H9 (cell line): Measurements from ENCODE around the gene FUT8. TPM values are rescaled to one million over a fixed set of nuclear protein-coding genes. Genes with fewer than 3 reads are reported as not detected.

ENCODE experiments used
- DNase-seq: peaks from one replicate; pipeline ENCODE4 v3.0.0-alpha.2; 2017
- H2AFZ ChIP-seq: one replicate; pipeline ENCODE4 v1.6.1; 2013; ENCODE audit warnings: mild to moderate bottlenecking, low read length, control low read depth, moderate library complexity
- H2AK5ac ChIP-seq: 2 replicates; pipeline ENCODE4 v1.6.1; 2013; ENCODE audit warnings: low read length, control low read depth, mixed read lengths; ENCODE audit not compliant: insufficient read length
- H2BK120ac ChIP-seq: one replicate; pipeline ENCODE4 v1.6.1; 2013; ENCODE audit warnings: low read depth, mild to moderate bottlenecking, low read length, control low read depth, inconsistent platforms; ENCODE audit not compliant: poor library complexity, severe bottlenecking
- H2BK12ac ChIP-seq: 2 replicates; pipeline ENCODE4 v1.6.1; 2013; ENCODE audit warnings: low read length, control low read depth, mixed read lengths, low read depth; ENCODE audit not compliant: insufficient read length
- H2BK15ac ChIP-seq: 2 replicates; pipeline ENCODE4 v1.6.1; 2013; ENCODE audit warnings: low read depth, low read length, control low read depth
- H2BK20ac ChIP-seq: one replicate; pipeline ENCODE4 v1.6.1; 2013; ENCODE audit warnings: low read depth, mild to moderate bottlenecking, low read length, control low read depth, inconsistent platforms; ENCODE audit not compliant: poor library complexity, severe bottlenecking
- H2BK5ac ChIP-seq: 2 replicates; pipeline ENCODE4 v1.6.1; 2013; ENCODE audit warnings: low read length, control low read depth, mixed read lengths; ENCODE audit not compliant: insufficient read length
- H3K14ac ChIP-seq: 2 replicates; pipeline ENCODE4 v1.6.1; 2013; ENCODE audit warnings: low read length, control low read depth; ENCODE audit not compliant: insufficient read depth
- H3K18ac ChIP-seq: 2 replicates; pipeline ENCODE4 v1.6.1; 2013; ENCODE audit warnings: low read depth, mild to moderate bottlenecking, mixed read lengths, low read length, control low read depth; ENCODE audit not compliant: insufficient read length
- H3K23ac ChIP-seq: 2 replicates; pipeline ENCODE4 v1.6.1; 2013; ENCODE audit warnings: low read length, control low read depth, mixed read lengths, low read depth; ENCODE audit not compliant: insufficient read length
- H3K23me2 ChIP-seq: 2 replicates; pipeline ENCODE4 v1.6.1; 2013; ENCODE audit warnings: low read depth, mild to moderate bottlenecking, mixed read lengths, low read length, control low read depth; ENCODE audit not compliant: insufficient read length, poor library complexity, severe bottlenecking
- H3K27ac ChIP-seq: 2 replicates; pipeline ENCODE4 v1.5.1; 2013; ENCODE audit warnings: low read length, control low read depth, mixed read lengths, low read depth; ENCODE audit not compliant: insufficient read length
- H3K27me3 ChIP-seq: 2 replicates; pipeline ENCODE4 v1.6.1; 2013; ENCODE audit warnings: low read length, control low read depth, inconsistent platforms; ENCODE audit not compliant: insufficient read depth
- H3K4ac ChIP-seq: 2 replicates; pipeline ENCODE4 v1.6.1; 2013; ENCODE audit warnings: low read depth, mild to moderate bottlenecking, control low read depth, inconsistent platforms, low read length, moderate library complexity
- H3K4me1 ChIP-seq: 2 replicates; pipeline ENCODE4 v1.6.1; 2013; ENCODE audit warnings: low read length, control low read depth, inconsistent platforms; ENCODE audit not compliant: insufficient read depth
- H3K4me2 ChIP-seq: 2 replicates; pipeline ENCODE4 v1.6.1; 2013; ENCODE audit warnings: low read length, control low read depth, mixed read lengths; ENCODE audit not compliant: insufficient read length, insufficient read depth
- H3K56ac ChIP-seq: 2 replicates; pipeline ENCODE4 v1.6.1; 2013; ENCODE audit warnings: low read depth, mild to moderate bottlenecking, mixed read lengths, low read length, control low read depth; ENCODE audit not compliant: insufficient read length
- H3K79me1 ChIP-seq: 2 replicates; pipeline ENCODE4 v1.6.1; 2013; ENCODE audit warnings: low read depth, mild to moderate bottlenecking, moderate library complexity, low read length, control low read depth, inconsistent platforms; ENCODE audit not compliant: insufficient read depth, poor library complexity, severe bottlenecking
- H3K79me2 ChIP-seq: 2 replicates; pipeline ENCODE4 v1.6.1; 2013; ENCODE audit warnings: low read length, control low read depth, inconsistent platforms; ENCODE audit not compliant: insufficient read depth
- H3K9ac ChIP-seq: 2 replicates; pipeline ENCODE4 v1.6.1; 2013; ENCODE audit warnings: low read length, control low read depth, mixed read lengths; ENCODE audit not compliant: insufficient read length; ENCODE audit errors: extremely low read depth
- H3K9me3 ChIP-seq: one replicate; pipeline ENCODE4 v1.6.1; 2013; ENCODE audit warnings: low read depth, low read length, inconsistent platforms; ENCODE audit not compliant: control insufficient read depth
- H3T11ph ChIP-seq: one replicate; pipeline ENCODE4 v1.6.1; 2013; ENCODE audit warnings: mild to moderate bottlenecking, low read length, control low read depth, inconsistent platforms
- H4K20me1 ChIP-seq: one replicate; pipeline ENCODE4 v1.6.1; 2013; ENCODE audit not compliant: control insufficient read depth, insufficient read length, insufficient read depth
- H4K5ac ChIP-seq: 2 replicates; pipeline ENCODE4 v1.6.1; 2013; ENCODE audit warnings: low read depth, mild to moderate bottlenecking, mixed read lengths, low read length, control low read depth; ENCODE audit not compliant: insufficient read length
- H4K8ac ChIP-seq: replicated peaks from 2 replicates; pipeline ENCODE4 v1.6.1; 2013; ENCODE audit warnings: low read length, control low read depth, mixed read lengths, low read depth; ENCODE audit not compliant: insufficient read length
- H4K91ac ChIP-seq: 2 replicates; pipeline ENCODE4 v1.6.1; 2013; ENCODE audit warnings: low read depth, mild to moderate bottlenecking, moderate library complexity, mixed read lengths, low read length, control low read depth; ENCODE audit not compliant: insufficient read length
- H3K27ac Mint-ChIP-seq, 3 experiments: 2 replicates in 2 of 3; 3 replicates in 1 of 3; pipeline ENCODE4 v1.8.0; 2020 to 2021; ENCODE audit warnings: mixed read lengths in 3 of 3, mild to moderate bottlenecking in 1 of 3, moderate library complexity in 1 of 3
- H3K27me3 Mint-ChIP-seq: 2 replicates; pipeline ENCODE4 v1.8.0; 2021; ENCODE audit warnings: low read depth, mild to moderate bottlenecking, moderate library complexity, mixed read lengths
- H3K36me3 Mint-ChIP-seq, 3 experiments: 2 replicates in 2 of 3; 3 replicates in 1 of 3; pipeline ENCODE4 v1.8.0; 2020 to 2021; ENCODE audit warnings: low read depth in 3 of 3, mixed read lengths in 3 of 3; ENCODE audit not compliant: insufficient read depth in 1 of 3
- H3K4me1 Mint-ChIP-seq, 2 experiments: 2 replicates each; pipeline ENCODE4 v1.8.0; 2020; ENCODE audit warnings: mixed read lengths in 2 of 2
- H3K4me3 Mint-ChIP-seq, 2 experiments: 2 replicates in 1 of 2; 3 replicates in 1 of 2; pipeline ENCODE4 v1.8.0; 2020 to 2021; ENCODE audit warnings: mild to moderate bottlenecking in 2 of 2, mixed read lengths in 2 of 2, moderate library complexity in 1 of 2
- H3K9me3 Mint-ChIP-seq, 2 experiments: 2 replicates in 1 of 2; 3 replicates in 1 of 2; pipeline ENCODE4 v1.8.0; 2020; ENCODE audit warnings: mild to moderate bottlenecking in 2 of 2, mixed read lengths in 2 of 2, moderate library complexity in 1 of 2
- WGBS: extraction: QIAGEN DNeasy Blood & Tissue Kit; methylation state at CpG from one replicate; pipeline ENCODE4 v1.1.7; 2013; ENCODE audit warnings: missing lambda C conversion rate, low lambda C conversion rate, mixed read lengths; ENCODE audit not compliant: insufficient read length; ENCODE audit errors: extremely low coverage; 5-methylcytosine and 5-hydroxymethylcytosine counted together
- total RNA-seq: library from RNA; stranded (reverse); gene quantifications from 2 replicates; pipeline ENCODE4 v1.2.1, GENCODE V29; 2021
- TF ChIP-seq, protein P1 (sequence below): fragments of 200-600 bp; sonication (generic); conservative IDR thresholded peaks from 3 replicates; pipeline ENCODE4 v1.8.0; 2021; ENCODE audit warnings: antibody characterized with exemption, mild to moderate bottlenecking

Gene FUT8
- total RNA-seq, 1 experiment from 2014 or later: 44.3 TPM

DNA sequence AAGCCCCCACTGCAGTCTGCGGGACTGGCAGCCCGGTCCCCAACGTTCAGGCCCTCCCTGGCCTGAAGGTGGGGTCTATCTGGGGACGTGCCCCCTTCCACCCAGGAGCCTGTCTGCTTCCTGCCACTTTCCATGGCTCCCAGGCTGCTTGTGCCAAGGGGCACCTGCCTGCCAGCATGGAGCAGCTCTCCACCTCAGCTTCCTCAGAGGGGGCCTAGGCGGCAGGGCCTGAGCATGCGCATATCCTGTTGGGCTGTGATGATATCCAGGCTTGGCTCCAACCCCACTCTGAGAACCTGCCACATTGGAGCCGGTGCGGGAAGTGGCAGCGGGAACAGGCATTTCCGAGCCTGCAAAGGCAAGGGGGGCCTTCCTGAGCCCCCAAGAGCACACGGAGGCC is 57.4 kb downstream of the FUT8 start:
- peak; percentile 45 for DNase-seq
- Histone ChIP-seq H3K79me1 (no peaks in the 10 kb centered on the region), H4K91ac (no peak overlapping the region), H3K27ac (no peak overlapping the region), H2AFZ (no peak overlapping the region), H3K9ac (no peak overlapping the region), H3K14ac (no peak overlapping the region), H3K9me3 (no peaks in the 10 kb centered on the region), H2BK12ac (no peak overlapping the region), H2BK15ac (no peak overlapping the region), H2BK20ac (no peak overlapping the region), H4K20me1 (no peaks in the 10 kb centered on the region), H4K8ac (no peak overlapping the region), H2BK120ac (no peak overlapping the region), H3T11ph (no peak overlapping the region), H3K23ac (no peak overlapping the region), H3K23me2 (no peaks in the 10 kb centered on the region), H3K79me2 (no peaks in the 10 kb centered on the region), H3K27me3 (no peaks in the 10 kb centered on the region), H3K4ac (no peak overlapping the region), H3K56ac (no peak overlapping the region), H2AK5ac (no peak overlapping the region), H3K18ac (no peak overlapping the region), H2BK5ac (no peak overlapping the region), H4K5ac (no peak overlapping the region), H3K4me2 (no peak overlapping the region), H3K4me1 (peaks cover 5% of the 10 kb centered on the region; the same call in 1 of the 2 replicates)
- H3K27me3 Mint-ChIP-seq: no peaks in the 10 kb centered on the region; the same call in 1 of the 2 replicates
- TF ChIP-seq, protein P1, sequence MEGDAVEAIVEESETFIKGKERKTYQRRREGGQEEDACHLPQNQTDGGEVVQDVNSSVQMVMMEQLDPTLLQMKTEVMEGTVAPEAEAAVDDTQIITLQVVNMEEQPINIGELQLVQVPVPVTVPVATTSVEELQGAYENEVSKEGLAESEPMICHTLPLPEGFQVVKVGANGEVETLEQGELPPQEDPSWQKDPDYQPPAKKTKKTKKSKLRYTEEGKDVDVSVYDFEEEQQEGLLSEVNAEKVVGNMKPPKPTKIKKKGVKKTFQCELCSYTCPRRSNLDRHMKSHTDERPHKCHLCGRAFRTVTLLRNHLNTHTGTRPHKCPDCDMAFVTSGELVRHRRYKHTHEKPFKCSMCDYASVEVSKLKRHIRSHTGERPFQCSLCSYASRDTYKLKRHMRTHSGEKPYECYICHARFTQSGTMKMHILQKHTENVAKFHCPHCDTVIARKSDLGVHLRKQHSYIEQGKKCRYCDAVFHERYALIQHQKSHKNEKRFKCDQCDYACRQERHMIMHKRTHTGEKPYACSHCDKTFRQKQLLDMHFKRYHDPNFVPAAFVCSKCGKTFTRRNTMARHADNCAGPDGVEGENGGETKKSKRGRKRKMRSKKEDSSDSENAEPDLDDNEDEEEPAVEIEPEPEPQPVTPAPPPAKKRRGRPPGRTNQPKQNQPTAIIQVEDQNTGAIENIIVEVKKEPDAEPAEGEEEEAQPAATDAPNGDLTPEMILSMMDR: no peak
- no peak overlapping the region for H3K4me3 Mint-ChIP-seq
- peak overlapping the region in 2 of 3 experiments; percentile 34 to 96; a peak in 3 of 7 replicates for H3K27ac Mint-ChIP-seq
- H3K4me1 Mint-ChIP-seq: peaks cover 35 to 45% of the 10 kb centered on the region in 2 experiments
- no peaks in the 10 kb centered on the region for H3K9me3 Mint-ChIP-seq
- H3K36me3 Mint-ChIP-seq: peaks cover 0 to 3% (median 2%) of the 10 kb centered on the region in 3 experiments; a peak in 1 of 7 replicates
- no CpG with 5 or more reads among the region's 11 CpGs for WGBS
